Neural progenitor cell (in vitro differentiated cells): ENCODE measurements around the gene SMIM21.

Experiments
- EZH2 ChIP-seq: fragments of 200-600 bp; sonication (generic); IDR thresholded peaks from 2 replicates; pipeline ENCODE4 v1.6.1; 2017; ENCODE audit warnings: antibody characterized with exemption, mild to moderate bottlenecking, moderate library complexity
- EZH2phosphoT487 ChIP-seq: fragments of 200-600 bp; sonication (generic); IDR thresholded peaks from 2 replicates; pipeline ENCODE4 v1.6.1; 2017; ENCODE audit warnings: antibody characterized with exemption
- TF ChIP-seq, protein P1 (sequence below): fragments of 200-600 bp; sonication (generic); IDR thresholded peaks from 2 replicates; pipeline ENCODE4 v1.5.1; 2017; ENCODE audit warnings: antibody characterized with exemption, mild to moderate bottlenecking

DNA sequence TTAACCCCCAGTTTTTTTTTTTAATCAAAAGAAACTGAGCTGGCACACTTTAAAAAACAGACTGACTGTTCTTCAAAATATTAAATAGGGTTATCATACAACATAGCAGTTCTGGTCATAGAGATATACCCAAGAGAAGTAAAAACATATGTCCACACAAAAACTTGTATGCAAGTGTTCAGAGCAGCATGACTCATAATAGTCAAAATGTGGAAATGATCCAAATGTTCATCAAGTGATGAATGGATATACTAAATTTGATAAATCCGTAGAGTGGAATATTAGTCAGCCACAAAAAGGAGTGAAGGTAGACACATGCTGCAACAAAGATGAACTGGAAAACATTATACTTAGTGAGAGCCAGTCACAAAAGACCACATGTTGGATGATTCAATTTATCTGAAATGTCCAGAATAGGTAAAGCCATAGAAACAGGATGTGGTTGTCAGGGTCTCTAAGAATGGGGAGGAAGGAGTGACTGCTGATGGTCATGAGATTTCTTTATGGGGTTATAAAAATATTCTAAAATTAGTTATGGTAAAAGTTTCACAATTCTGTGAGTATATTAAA is 5.1 kb downstream of the SMIM21 start:
- TF ChIP-seq EZH2: no peak
- TF ChIP-seq, protein P1, sequence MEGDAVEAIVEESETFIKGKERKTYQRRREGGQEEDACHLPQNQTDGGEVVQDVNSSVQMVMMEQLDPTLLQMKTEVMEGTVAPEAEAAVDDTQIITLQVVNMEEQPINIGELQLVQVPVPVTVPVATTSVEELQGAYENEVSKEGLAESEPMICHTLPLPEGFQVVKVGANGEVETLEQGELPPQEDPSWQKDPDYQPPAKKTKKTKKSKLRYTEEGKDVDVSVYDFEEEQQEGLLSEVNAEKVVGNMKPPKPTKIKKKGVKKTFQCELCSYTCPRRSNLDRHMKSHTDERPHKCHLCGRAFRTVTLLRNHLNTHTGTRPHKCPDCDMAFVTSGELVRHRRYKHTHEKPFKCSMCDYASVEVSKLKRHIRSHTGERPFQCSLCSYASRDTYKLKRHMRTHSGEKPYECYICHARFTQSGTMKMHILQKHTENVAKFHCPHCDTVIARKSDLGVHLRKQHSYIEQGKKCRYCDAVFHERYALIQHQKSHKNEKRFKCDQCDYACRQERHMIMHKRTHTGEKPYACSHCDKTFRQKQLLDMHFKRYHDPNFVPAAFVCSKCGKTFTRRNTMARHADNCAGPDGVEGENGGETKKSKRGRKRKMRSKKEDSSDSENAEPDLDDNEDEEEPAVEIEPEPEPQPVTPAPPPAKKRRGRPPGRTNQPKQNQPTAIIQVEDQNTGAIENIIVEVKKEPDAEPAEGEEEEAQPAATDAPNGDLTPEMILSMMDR: no peak
- no peak for TF ChIP-seq EZH2phosphoT487
